Medulla oblongata (tissue), 1 donor: ENCODE results near the gene BEND5.

ENCODE experiments used
- DNase-seq: peaks from one replicate; pipeline ENCODE4 v3.0.0-alpha.2; 2015; ENCODE audit errors: extremely low spot score

BEND5 gene

GRCh38 chr1:48680411-48681035, 96.2 kb downstream of the BEND5 start:
- no peak for DNase-seq

DNA sequence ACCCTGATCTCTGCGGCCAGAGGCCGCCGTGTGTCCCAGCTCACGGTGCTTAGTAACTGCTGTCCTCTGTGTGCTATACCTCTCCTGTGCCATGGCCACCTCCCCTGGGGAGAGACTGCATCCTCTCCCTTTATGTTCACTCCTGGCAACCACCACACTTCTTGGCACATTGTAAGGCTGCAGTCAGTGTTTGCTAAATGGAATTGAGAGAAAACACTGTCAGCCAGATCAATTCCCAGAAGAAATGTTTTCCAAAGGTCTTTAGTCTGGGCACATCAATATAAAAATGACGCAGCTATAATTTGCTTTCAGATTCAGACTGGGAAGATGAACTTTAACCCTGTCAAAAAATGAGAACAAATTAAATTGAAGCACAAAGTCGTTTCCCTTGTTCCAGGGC, 96.8 kb downstream of the BEND5 start:
- no peak for DNase-seq

GRCh38 chr1:48678710-48679505, 97.8 kb downstream of the BEND5 start:
- no peak for DNase-seq
